Keratinocyte (primary cell): ENCODE measurements around the gene TSPAN18. TPM values are rescaled to one million over a fixed set of nuclear protein-coding genes. Genes with fewer than 3 reads are reported as not detected.

Source experiments
- DNase-seq: peaks from one replicate; pipeline ENCODE4 v3.0.0-alpha.2; 2011; ENCODE audit warnings: low read depth, missing footprints, low spot score
- FAIRE-seq: peaks from 2 replicates; lab custom pipeline; 2011; peaks lifted over from hg19 to GRCh38; lab: Jason Lieb, UNC
- H2AFZ ChIP-seq: 2 replicates; pipeline ENCODE4 v1.6.0; 2012; ENCODE audit warnings: low read length, control low read depth, inconsistent platforms; ENCODE audit not compliant: control insufficient read depth
- H3K27ac ChIP-seq: 2 replicates; pipeline ENCODE4 v1.5.1; 2011; ENCODE audit warnings: low read length; ENCODE audit not compliant: control insufficient read depth, insufficient read depth
- H3K27me3 ChIP-seq: 3 replicates; pipeline ENCODE4 v1.6.0; 2011; ENCODE audit warnings: low read length; ENCODE audit not compliant: control insufficient read depth, insufficient read depth; ENCODE audit errors: extremely low read depth
- H3K36me3 ChIP-seq, 2 experiments: 2 replicates in 1 of 2; 3 replicates in 1 of 2; pipeline ENCODE4 v1.5.1; 2011; ENCODE audit warnings: low read length in 2 of 2, mild to moderate bottlenecking in 1 of 2; ENCODE audit not compliant: control insufficient read depth in 2 of 2, insufficient read depth in 2 of 2; ENCODE audit errors: extremely low read depth in 1 of 2
- H3K4me1 ChIP-seq: 3 replicates; pipeline ENCODE4 v1.5.1; 2011; ENCODE audit warnings: low read length; ENCODE audit not compliant: control insufficient read depth, insufficient read depth; ENCODE audit errors: extremely low read depth
- H3K4me2 ChIP-seq: 3 replicates; pipeline ENCODE4 v1.6.0; 2011; ENCODE audit warnings: low read depth, low read length; ENCODE audit not compliant: control insufficient read depth, insufficient read depth; ENCODE audit errors: extremely low read depth
- H3K4me3 ChIP-seq, 3 experiments: fragments of 200-600 bp in 1 of 3; sonication (generic) in 1 of 3; 2 replicates in 2 of 3; 3 replicates in 1 of 3; pipeline ENCODE4 v1.5.1; 2011 to 2016; ENCODE audit warnings: low read length in 3 of 3, mild to moderate bottlenecking in 3 of 3, control low read depth in 2 of 3, inconsistent platforms in 1 of 3, low read depth in 1 of 3, mixed read lengths in 1 of 3, mixed run types in 1 of 3, moderate library complexity in 1 of 3; ENCODE audit not compliant: control insufficient read depth in 2 of 3, insufficient read depth in 2 of 3; ENCODE audit errors: extremely low read depth in 1 of 3
- H3K79me2 ChIP-seq: 2 replicates; pipeline ENCODE4 v1.6.0; 2012; ENCODE audit warnings: low read length; ENCODE audit not compliant: control insufficient read depth, insufficient read depth
- H3K9ac ChIP-seq: 3 replicates; pipeline ENCODE4 v1.6.0; 2011; ENCODE audit warnings: low read length; ENCODE audit not compliant: control insufficient read depth, insufficient read depth; ENCODE audit errors: extremely low read depth
- H3K9me1 ChIP-seq: 3 replicates; pipeline ENCODE4 v1.6.0; 2011; ENCODE audit warnings: low read length; ENCODE audit not compliant: control insufficient read depth, insufficient read depth; ENCODE audit errors: extremely low read depth
- H3K9me3 ChIP-seq: 2 replicates; pipeline ENCODE4 v1.5.1; 2012; ENCODE audit warnings: low read depth, low read length; ENCODE audit not compliant: control insufficient read depth
- H4K20me1 ChIP-seq: 3 replicates; pipeline ENCODE4 v1.6.0; 2011; ENCODE audit warnings: low read length; ENCODE audit not compliant: control insufficient read depth, insufficient read depth; ENCODE audit errors: extremely low read depth
- EZH2 ChIP-seq: IDR thresholded peaks from one replicate; pipeline ENCODE4 v1.6.1; 2012; ENCODE audit warnings: inconsistent platforms, mild to moderate bottlenecking, low read length, moderate library complexity
- dilution Hi-C: fragments of 300-500 bp; cut with MboI; formaldehyde crosslinking; loops from one replicate; pipeline ENCODE4 v1.7.0; 2020; ENCODE audit warnings: low sequenced_read_pairs; ENCODE audit not compliant: extremely low pct_ligation_motif_present
- polyA plus RNA-seq, 5 experiments: library from polyadenylated mRNA; depleted of rRNA in 3 of 5; stranded (reverse) in 3 of 5; stranded (forward) in 1 of 5; unstranded in 1 of 5; fragments of >200 nt; gene quantifications; 1 replicate in 1 of 5; 2 replicates in 3 of 5; 3 replicates in 1 of 5; pipeline versions ENCODE4 v1.2.1 to v1.2.3, GENCODE V29; 2011 to 2012; ENCODE audit warnings: missing spikeins in 2 of 5, low read depth in 1 of 5, low replicate concordance in 1 of 5
- TF ChIP-seq, protein P1 (sequence below), 3 experiments: IDR thresholded peaks in 1 of 3; conservative IDR thresholded peaks in 1 of 3; optimal IDR thresholded peaks in 1 of 3; 2 replicates in 2 of 3; 3 replicates in 1 of 3; pipeline versions ENCODE3 to v1.5.1; 2011; ENCODE audit warnings: low read length in 3 of 3, mild to moderate bottlenecking in 3 of 3, moderate library complexity in 2 of 3, control low read depth in 1 of 3, inconsistent platforms in 1 of 3; ENCODE audit not compliant: insufficient read depth in 2 of 3; ENCODE audit errors: extremely low read depth in 1 of 3

Gene TSPAN18
- polyA plus RNA-seq, 1 donor (not counting 4 experiments of a cell fraction or from before 2014, with no cell fraction given), result not detected

DNA sequence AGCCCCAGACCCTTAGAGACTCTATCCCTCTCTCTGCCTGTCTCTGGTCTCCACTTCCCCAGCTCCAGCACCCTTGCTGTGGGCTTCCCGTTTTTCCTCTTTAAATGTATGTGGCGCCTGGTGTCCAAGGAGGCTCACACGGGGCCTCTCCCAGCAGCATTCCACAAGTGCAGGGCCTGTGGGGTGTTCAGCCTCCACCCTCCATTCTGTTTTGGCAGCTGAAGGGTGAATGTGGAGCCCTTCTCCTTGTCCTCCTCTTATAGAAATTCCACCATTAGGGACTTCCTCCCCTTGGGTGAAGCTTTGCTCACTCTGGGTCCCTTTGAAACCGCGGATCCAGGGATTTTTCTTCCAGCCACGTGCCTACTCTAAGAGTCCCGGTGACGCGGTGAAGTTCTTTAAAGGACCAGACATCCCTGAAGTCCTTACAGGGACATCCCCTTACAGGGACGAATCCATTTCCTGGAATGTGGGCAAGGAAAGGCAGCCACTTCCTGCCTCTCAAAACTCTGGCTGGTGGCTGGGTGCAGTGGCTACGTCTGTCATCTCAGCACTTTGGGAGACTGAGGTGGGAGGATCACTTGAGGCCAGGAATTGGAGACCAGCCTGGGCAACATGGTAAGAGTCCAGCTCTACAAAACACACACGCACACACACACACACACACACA, 1.6 kb upstream of the TSPAN18 start:
- dilution Hi-C loops, result no loop called here
- no peak overlapping the region for H3K9ac ChIP-seq
- H3K9me1 ChIP-seq, result no peaks in the 10 kb centered on the region
- H3K4me1 ChIP-seq, result peaks cover 4% of the 10 kb centered on the region
- TF ChIP-seq, protein P1, sequence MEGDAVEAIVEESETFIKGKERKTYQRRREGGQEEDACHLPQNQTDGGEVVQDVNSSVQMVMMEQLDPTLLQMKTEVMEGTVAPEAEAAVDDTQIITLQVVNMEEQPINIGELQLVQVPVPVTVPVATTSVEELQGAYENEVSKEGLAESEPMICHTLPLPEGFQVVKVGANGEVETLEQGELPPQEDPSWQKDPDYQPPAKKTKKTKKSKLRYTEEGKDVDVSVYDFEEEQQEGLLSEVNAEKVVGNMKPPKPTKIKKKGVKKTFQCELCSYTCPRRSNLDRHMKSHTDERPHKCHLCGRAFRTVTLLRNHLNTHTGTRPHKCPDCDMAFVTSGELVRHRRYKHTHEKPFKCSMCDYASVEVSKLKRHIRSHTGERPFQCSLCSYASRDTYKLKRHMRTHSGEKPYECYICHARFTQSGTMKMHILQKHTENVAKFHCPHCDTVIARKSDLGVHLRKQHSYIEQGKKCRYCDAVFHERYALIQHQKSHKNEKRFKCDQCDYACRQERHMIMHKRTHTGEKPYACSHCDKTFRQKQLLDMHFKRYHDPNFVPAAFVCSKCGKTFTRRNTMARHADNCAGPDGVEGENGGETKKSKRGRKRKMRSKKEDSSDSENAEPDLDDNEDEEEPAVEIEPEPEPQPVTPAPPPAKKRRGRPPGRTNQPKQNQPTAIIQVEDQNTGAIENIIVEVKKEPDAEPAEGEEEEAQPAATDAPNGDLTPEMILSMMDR (optimal IDR thresholded peaks at IDR 0.05 in 1 of 3, IDR thresholded peaks at IDR 0.05 in 1 of 3, conservative IDR thresholded peaks at IDR 0.05 in 1 of 3; ENCODE audit: extremely low read depth in 1 of 3, insufficient read depth in 2 of 3, low read length in 3 of 3), result no peak
- TF ChIP-seq EZH2, result no peak
- H3K4me2 ChIP-seq, result no peak overlapping the region
- no peaks in the 10 kb centered on the region for H3K9me3 ChIP-seq
- no peaks in the 10 kb centered on the region for H3K79me2 ChIP-seq
- no peak overlapping the region for H3K4me3 ChIP-seq
- no peak overlapping the region for H3K27ac ChIP-seq
- H3K36me3 ChIP-seq, result no peaks in the 10 kb centered on the region
- H4K20me1 ChIP-seq, result no peaks in the 10 kb centered on the region
- FAIRE-seq, result no peak
- no peak for DNase-seq
- peaks cover 46% of the 10 kb centered on the region for H3K27me3 ChIP-seq
- H2AFZ ChIP-seq, result no peak overlapping the region

DNA sequence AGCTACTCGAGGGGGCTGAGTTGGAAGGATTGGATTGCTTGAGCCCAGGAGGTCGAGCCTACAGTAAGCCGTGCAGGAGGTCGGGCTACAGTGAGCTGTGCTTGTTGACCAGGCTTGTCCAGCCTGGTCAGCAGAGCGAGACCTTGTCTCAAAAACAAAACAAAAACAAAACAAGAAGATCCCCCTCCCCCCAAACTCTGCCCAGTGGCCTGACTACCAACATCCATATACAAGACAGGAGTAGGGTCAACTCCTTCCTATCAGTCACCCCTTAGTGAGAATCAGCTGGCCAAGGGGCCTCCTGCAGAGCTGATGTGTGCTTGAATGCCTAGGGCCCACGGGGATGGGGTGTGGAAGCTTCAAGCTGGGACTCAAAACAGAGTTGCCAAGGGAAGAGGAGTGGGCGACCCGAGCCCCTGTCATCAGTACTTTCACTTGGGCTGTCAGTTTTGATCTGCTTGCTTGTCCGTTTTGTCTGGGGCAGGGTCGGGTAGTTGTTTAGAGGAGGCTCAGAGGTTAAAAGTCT, 942 bp upstream of the TSPAN18 start:
- H3K27ac ChIP-seq, result no peak overlapping the region
- no peak overlapping the region for H3K4me3 ChIP-seq
- no peak overlapping the region for H2AFZ ChIP-seq
- H3K9ac ChIP-seq, result no peak overlapping the region
- FAIRE-seq, result no peak
- DNase-seq, result no peak
- dilution Hi-C loops, result no loop called here
- H3K4me2 ChIP-seq, result no peak overlapping the region
- peaks cover 50% of the 10 kb centered on the region for H3K27me3 ChIP-seq
- peaks cover 4% of the 10 kb centered on the region for H3K4me1 ChIP-seq
- no peak for TF ChIP-seq EZH2
- TF ChIP-seq, protein P1 (optimal IDR thresholded peaks at IDR 0.05 in 1 of 3, IDR thresholded peaks at IDR 0.05 in 1 of 3, conservative IDR thresholded peaks at IDR 0.05 in 1 of 3; ENCODE audit: extremely low read depth in 1 of 3, insufficient read depth in 2 of 3, low read length in 3 of 3), result no peak
- no peaks in the 10 kb centered on the region for H3K36me3 ChIP-seq
- H3K79me2 ChIP-seq, result no peaks in the 10 kb centered on the region
- no peaks in the 10 kb centered on the region for H3K9me3 ChIP-seq
- no peaks in the 10 kb centered on the region for H3K9me1 ChIP-seq
- no peaks in the 10 kb centered on the region for H4K20me1 ChIP-seq
